ENCODE data around the gene SERINC1. TPM values are rescaled to one million over a fixed set of nuclear protein-coding genes. Genes with fewer than 3 reads are reported as not detected.

The SERINC1 gene
- total RNA-seq, 4 donors from 2014 or later = 215 to 314 (median 276) TPM

DNA sequence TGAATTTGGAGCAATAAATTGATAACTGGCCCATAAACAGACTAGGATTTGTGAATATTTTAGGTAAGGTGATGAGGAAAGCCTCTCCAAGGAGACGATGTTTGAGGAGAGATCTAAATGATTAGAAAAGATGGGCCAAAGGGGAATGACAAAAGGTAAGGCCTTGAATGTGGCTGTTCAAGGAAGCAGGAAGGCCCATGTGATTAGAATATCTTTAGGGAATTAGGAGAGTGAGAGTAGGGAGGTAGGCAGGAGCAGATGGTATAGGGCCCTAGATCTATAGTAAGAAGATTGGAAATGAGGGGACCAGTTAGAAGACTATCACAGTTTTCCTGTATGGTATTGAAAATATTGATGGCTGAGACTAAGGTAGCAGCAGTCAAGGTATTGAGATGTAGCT is 65.4 kb downstream of the SERINC1 start:
- no peak for DNase-seq (ENCODE audit: extremely low spot score)
- intact Hi-C loops (cut with DNase I) = no loop called here

DNA sequence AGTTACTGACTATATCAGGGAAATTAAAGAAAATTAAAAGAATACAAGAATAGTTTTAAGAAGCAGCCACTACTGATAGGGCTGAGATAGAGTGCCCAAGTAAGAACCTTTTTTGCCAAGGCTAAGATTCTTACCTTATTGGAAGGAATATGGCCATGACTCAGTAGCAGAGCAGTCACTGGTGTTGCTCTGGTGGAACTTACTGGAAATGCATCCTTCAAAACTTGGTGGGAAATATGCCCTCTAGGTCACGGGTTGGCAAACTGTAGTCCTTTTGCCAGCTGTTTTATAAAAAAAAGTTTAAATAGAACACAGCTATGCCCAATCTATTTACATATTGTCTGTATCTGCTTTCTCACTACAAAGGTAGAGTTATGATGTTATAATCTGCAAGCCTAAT is 66.2 kb downstream of the SERINC1 start:
- intact Hi-C loops (cut with DNase I) = no loop called here

More for the DNA sequence above, 65.4 kb downstream of the SERINC1 start:
- no peaks in the 10 kb centered on the region for H3K9me3 ChIP-seq
- no peak overlapping the region for H3K4me3 ChIP-seq
- 94% methylated on average over 1 of the region's 1 CpG for WGBS
- H3K27me3 ChIP-seq = no peaks in the 10 kb centered on the region
- peaks cover 2 to 56% (median 51%) of the 10 kb centered on the region in 4 donors for H3K4me1 ChIP-seq
- no peak overlapping the region for H3K27ac ChIP-seq (replicated peaks in 1 of 4)
- no peaks in the 10 kb centered on the region for H3K36me3 ChIP-seq
- TF ChIP-seq, protein P1, sequence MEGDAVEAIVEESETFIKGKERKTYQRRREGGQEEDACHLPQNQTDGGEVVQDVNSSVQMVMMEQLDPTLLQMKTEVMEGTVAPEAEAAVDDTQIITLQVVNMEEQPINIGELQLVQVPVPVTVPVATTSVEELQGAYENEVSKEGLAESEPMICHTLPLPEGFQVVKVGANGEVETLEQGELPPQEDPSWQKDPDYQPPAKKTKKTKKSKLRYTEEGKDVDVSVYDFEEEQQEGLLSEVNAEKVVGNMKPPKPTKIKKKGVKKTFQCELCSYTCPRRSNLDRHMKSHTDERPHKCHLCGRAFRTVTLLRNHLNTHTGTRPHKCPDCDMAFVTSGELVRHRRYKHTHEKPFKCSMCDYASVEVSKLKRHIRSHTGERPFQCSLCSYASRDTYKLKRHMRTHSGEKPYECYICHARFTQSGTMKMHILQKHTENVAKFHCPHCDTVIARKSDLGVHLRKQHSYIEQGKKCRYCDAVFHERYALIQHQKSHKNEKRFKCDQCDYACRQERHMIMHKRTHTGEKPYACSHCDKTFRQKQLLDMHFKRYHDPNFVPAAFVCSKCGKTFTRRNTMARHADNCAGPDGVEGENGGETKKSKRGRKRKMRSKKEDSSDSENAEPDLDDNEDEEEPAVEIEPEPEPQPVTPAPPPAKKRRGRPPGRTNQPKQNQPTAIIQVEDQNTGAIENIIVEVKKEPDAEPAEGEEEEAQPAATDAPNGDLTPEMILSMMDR (IDR thresholded peaks at IDR 0.05) = no peak
- no peak for TF ChIP-seq EP300 (IDR thresholded peaks at IDR 0.05)
- TF ChIP-seq POLR2AphosphoS5 (IDR thresholded peaks at IDR 0.05) = no peak
- TF ChIP-seq POLR2A (IDR thresholded peaks at IDR 0.05; ENCODE audit: low read depth) = no peak

DNA sequence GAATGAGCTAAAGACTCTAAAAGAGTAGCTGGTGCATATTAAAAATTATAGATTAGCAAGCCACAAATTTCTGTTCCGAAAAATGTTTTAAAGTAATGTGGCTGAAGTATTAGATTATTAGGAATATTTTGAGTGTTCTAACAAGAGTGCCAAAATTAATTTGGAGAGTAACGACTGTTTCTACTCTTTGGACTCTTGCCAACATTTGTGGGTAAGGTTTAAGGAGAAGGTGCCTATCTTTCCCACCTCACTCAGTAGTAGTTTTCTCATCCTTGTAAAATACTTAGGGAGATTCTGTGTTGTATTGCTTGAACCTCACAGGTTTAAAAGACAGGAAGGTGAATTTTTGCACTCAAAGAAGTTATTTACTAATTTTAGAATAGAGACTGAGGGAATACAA is 67.2 kb downstream of the SERINC1 start:
- 58% methylated on average over 2 of the region's 2 CpGs for WGBS
- peaks cover 2 to 65% (median 57%) of the 10 kb centered on the region in 4 donors for H3K4me1 ChIP-seq

More for the DNA sequence above, 66.2 kb downstream of the SERINC1 start:
- peaks cover 2 to 64% (median 59%) of the 10 kb centered on the region in 4 donors for H3K4me1 ChIP-seq
- H3K36me3 ChIP-seq = no peaks in the 10 kb centered on the region
- WGBS = 100% methylated on average over 1 of the region's 1 CpG
- H3K27me3 ChIP-seq = no peaks in the 10 kb centered on the region
- no peak for DNase-seq (ENCODE audit: extremely low spot score)
- H3K27ac ChIP-seq (replicated peaks in 1 of 4) = no peak overlapping the region
- no peak overlapping the region for H3K4me3 ChIP-seq
- TF ChIP-seq, protein P1 (IDR thresholded peaks at IDR 0.05) = no peak
- TF ChIP-seq EP300 (IDR thresholded peaks at IDR 0.05) = no peak
- TF ChIP-seq POLR2A (IDR thresholded peaks at IDR 0.05; ENCODE audit: low read depth) = no peak
- no peak for TF ChIP-seq POLR2AphosphoS5 (IDR thresholded peaks at IDR 0.05)
- no peaks in the 10 kb centered on the region for H3K9me3 ChIP-seq

DNA sequence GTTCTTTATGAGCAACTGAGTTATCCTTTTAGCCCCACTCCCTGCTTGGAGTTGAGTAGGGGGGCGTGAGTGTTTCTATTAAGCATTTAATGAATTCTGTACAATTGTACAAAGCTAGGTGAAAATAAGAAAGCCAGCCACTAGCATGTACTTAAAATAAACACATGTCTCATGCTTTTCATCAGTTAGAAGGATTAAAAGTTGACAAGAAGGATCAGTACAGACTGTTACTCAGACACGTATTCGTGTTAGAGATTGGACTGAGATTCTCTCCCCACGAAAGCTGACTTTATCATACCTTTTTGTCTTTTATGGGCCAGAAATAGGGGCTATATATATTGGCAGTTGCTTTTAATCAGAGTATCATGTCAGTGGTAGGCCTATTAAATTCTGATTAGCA is 70.5 kb downstream of the SERINC1 start:
- peak overlapping the region; percentile 76 to 97 (median 95) for H3K4me3 ChIP-seq
- H3K27me3 ChIP-seq = no peaks in the 10 kb centered on the region
- peaks cover 5 to 66% (median 55%) of the 10 kb centered on the region in 4 donors for H3K4me1 ChIP-seq
- H3K27ac ChIP-seq (replicated peaks in 1 of 4) = peak overlapping the region in 3 of 4 donors; percentile 92 to 97 (median 95)
- TF ChIP-seq EP300 (IDR thresholded peaks at IDR 0.05) = no peak
- no peak for TF ChIP-seq POLR2A (IDR thresholded peaks at IDR 0.05; ENCODE audit: low read depth)
- TF ChIP-seq, protein P1 (IDR thresholded peaks at IDR 0.05) = no peak
- TF ChIP-seq POLR2AphosphoS5 (IDR thresholded peaks at IDR 0.05) = no peak
- no peaks in the 10 kb centered on the region for H3K9me3 ChIP-seq
- DNase-seq (ENCODE audit: extremely low spot score) = no peak
- intact Hi-C loops (cut with DNase I) = loop anchor here (5.0 kb wide), 1 partner anchor 71 kb away; the partner anchor contains the start of gene SERINC1
- H3K36me3 ChIP-seq = no peaks in the 10 kb centered on the region
- 63% methylated on average over 4 of the region's 4 CpGs for WGBS

More for the DNA sequence above, 67.2 kb downstream of the SERINC1 start:
- H3K27ac ChIP-seq (replicated peaks in 1 of 4) = no peak overlapping the region
- H3K36me3 ChIP-seq = no peaks in the 10 kb centered on the region
- TF ChIP-seq POLR2AphosphoS5 (IDR thresholded peaks at IDR 0.05) = no peak
- TF ChIP-seq, protein P1 (IDR thresholded peaks at IDR 0.05) = no peak
- TF ChIP-seq POLR2A (IDR thresholded peaks at IDR 0.05; ENCODE audit: low read depth) = no peak
- TF ChIP-seq EP300 (IDR thresholded peaks at IDR 0.05) = no peak
- intact Hi-C loops (cut with DNase I) = loop anchor here (5.0 kb wide), 1 partner anchor 68 kb away; the partner anchor contains the start of gene SERINC1
- no peaks in the 10 kb centered on the region for H3K9me3 ChIP-seq
- DNase-seq (ENCODE audit: extremely low spot score) = no peak
- no peaks in the 10 kb centered on the region for H3K27me3 ChIP-seq
- H3K4me3 ChIP-seq = no peak overlapping the region
